ENCODE results near the gene CACNA1H.

CACNA1H gene

GRCh38 chr16:1122398-1122765 is 30.5 kb upstream of the CACNA1H start:
- no peak for TF ChIP-seq CTCF (conservative IDR thresholded peaks at IDR 0.05)
- H3K27ac ChIP-seq = no peak overlapping the region

- TF ChIP-seq CTCF (conservative IDR thresholded peaks at IDR 0.05) = no peak
Observed at GRCh38 chr16:1123525-1124230, 29.2 kb upstream of the CACNA1H start.

GRCh38 chr16:1124291-1124690 is 28.6 kb upstream of the CACNA1H start:
- no peak overlapping the region for H3K27ac ChIP-seq
- no peak for TF ChIP-seq CTCF (conservative IDR thresholded peaks at IDR 0.05)

More at GRCh38 chr16:1123525-1124230, 29.2 kb upstream of the CACNA1H start:
- H3K27ac ChIP-seq = no peak overlapping the region

- no peak for TF ChIP-seq CTCF (conservative IDR thresholded peaks at IDR 0.05)
- H3K27ac ChIP-seq = no peak overlapping the region
Observed at GRCh38 chr16:1124795-1125194, 28.1 kb upstream of the CACNA1H start.

GRCh38 chr16:1125471-1125870 is 27.4 kb upstream of the CACNA1H start:
- no peak for TF ChIP-seq CTCF (conservative IDR thresholded peaks at IDR 0.05)
- H3K27ac ChIP-seq = no peak overlapping the region

GRCh38 chr16:1126044-1126443 is 26.9 kb upstream of the CACNA1H start:
- TF ChIP-seq CTCF (conservative IDR thresholded peaks at IDR 0.05) = no peak
- H3K27ac ChIP-seq = no peak overlapping the region

- no peak overlapping the region for H3K27ac ChIP-seq
- no peak for TF ChIP-seq CTCF (conservative IDR thresholded peaks at IDR 0.05)
Observed at GRCh38 chr16:1126586-1126985, 26.3 kb upstream of the CACNA1H start.
